ENCODE measurements around the gene AUTS2.

DNA sequence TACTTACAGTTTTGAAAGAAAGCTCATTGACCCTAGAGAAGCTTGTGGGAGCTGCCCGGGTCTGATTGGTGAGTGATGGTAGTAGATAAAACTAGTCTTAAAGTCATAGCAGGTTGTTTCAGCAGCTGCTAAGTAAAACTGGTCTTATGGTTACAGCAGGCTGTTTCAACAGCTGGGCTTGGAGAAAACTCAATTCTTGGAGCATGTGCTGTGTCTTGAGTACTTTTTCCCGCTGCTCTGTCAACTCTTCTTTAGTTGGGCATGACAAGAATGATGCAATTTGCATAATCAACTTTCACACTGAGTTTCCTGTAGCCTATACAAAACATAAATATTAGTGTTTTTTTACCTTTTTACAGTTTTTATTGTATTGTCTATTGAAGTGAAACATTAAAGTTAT is 707.9 kb downstream of the AUTS2 start:
- TF ChIP-seq CTCF (IDR thresholded peaks at IDR 0.05) (no peak), POLR2A (IDR thresholded peaks at IDR 0.05) (no peak)
